ENCODE measurements around the gene TRIML2.
"Not testable (repeated sequence)": the region's sequence is repeated elsewhere in the genome, so short reads cannot be mapped to it uniquely, and the experiment has no call there.

Gene TRIML2

DNA sequence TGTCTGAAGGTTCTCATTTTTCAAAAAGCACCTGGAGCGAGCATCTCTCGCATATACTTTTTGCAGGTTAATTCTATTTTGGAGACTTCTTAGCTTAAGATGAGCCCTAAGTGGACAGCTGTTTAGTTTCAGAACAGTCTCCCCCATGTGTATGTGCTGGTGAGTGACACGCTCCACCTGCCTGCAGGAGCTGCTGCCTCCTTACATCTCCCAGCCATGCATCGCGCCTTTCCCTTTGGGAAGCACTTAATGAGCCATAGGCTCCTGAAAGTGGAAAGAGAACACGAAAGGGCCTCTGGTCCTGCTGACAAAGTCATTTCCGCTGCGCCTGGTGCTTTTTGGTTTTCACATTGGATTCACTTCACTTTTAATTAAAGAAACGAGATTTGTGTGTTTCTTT is 56.1 kb downstream of the TRIML2 start:
- TF ChIP-seq ZNF8 (CRISPR knock-in tag; IDR thresholded peaks at IDR 0.05), result no peak
- no peak for TF ChIP-seq TCF4 (CRISPR knock-in tag; IDR thresholded peaks at IDR 0.05; ENCODE audit: borderline replicate concordance)
- no peak for TF ChIP-seq ZFP30 (CRISPR knock-in tag; IDR thresholded peaks at IDR 0.05)
- no peak for TF ChIP-seq RARB (CRISPR knock-in tag; IDR thresholded peaks at IDR 0.05)
- TF ChIP-seq SNAI2 (CRISPR knock-in tag; IDR thresholded peaks at IDR 0.05), result no peak
- TF ChIP-seq ISL1 (CRISPR knock-in tag; IDR thresholded peaks at IDR 0.05), result no peak
- TF ChIP-seq ZNF70 (CRISPR knock-in tag; IDR thresholded peaks at IDR 0.05), result no peak
- no peak for TF ChIP-seq TSHZ2 (CRISPR knock-in tag; IDR thresholded peaks at IDR 0.05)
- TF ChIP-seq GLIS3 (CRISPR knock-in tag; IDR thresholded peaks at IDR 0.05), result no peak
- no peak for TF ChIP-seq CSRNP3 (CRISPR knock-in tag; IDR thresholded peaks at IDR 0.05)
- TF ChIP-seq, protein P1, sequence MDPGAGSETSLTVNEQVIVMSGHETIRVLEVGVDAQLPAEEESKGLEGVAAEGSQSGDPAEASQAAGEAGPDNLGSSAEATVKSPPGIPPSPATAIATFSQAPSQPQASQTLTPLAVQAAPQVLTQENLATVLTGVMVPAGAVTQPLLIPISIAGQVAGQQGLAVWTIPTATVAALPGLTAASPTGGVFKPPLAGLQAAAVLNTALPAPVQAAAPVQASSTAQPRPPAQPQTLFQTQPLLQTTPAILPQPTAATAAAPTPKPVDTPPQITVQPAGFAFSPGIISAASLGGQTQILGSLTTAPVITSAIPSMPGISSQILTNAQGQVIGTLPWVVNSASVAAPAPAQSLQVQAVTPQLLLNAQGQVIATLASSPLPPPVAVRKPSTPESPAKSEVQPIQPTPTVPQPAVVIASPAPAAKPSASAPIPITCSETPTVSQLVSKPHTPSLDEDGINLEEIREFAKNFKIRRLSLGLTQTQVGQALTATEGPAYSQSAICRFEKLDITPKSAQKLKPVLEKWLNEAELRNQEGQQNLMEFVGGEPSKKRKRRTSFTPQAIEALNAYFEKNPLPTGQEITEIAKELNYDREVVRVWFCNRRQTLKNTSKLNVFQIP (CRISPR knock-in tag; IDR thresholded peaks at IDR 0.05; ENCODE audit: borderline replicate concordance, low read depth), result no peak
- TF ChIP-seq PATZ1 (CRISPR knock-in tag; IDR thresholded peaks at IDR 0.05; ENCODE audit: borderline replicate concordance), result no peak
- TF ChIP-seq OSR1 (CRISPR knock-in tag; IDR thresholded peaks at IDR 0.05), result no peak
- TF ChIP-seq ZFP3 (CRISPR knock-in tag; IDR thresholded peaks at IDR 0.05), result no peak
- no peak for TF ChIP-seq CSDC2 (CRISPR knock-in tag; IDR thresholded peaks at IDR 0.05)
- TF ChIP-seq ZNF565 (CRISPR knock-in tag; conservative IDR thresholded peaks at IDR 0.05; ENCODE audit: low read depth), result no peak
- no peak for TF ChIP-seq ESRRG (CRISPR knock-in tag; IDR thresholded peaks at IDR 0.05)
- TF ChIP-seq, protein P2, sequence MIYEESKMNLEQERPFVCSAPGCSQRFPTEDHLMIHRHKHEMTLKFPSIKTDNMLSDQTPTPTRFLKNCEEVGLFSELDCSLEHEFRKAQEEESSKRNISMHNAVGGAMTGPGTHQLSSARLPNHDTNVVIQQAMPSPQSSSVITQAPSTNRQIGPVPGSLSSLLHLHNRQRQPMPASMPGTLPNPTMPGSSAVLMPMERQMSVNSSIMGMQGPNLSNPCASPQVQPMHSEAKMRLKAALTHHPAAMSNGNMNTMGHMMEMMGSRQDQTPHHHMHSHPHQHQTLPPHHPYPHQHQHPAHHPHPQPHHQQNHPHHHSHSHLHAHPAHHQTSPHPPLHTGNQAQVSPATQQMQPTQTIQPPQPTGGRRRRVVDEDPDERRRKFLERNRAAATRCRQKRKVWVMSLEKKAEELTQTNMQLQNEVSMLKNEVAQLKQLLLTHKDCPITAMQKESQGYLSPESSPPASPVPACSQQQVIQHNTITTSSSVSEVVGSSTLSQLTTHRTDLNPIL (CRISPR knock-in tag; IDR thresholded peaks at IDR 0.05; ENCODE audit: low read depth), result no peak
- TF ChIP-seq ZC3H10 (CRISPR knock-in tag; IDR thresholded peaks at IDR 0.05), result no peak
- ATAC-seq, result no peak

- ATAC-seq, result no peak
These were observed 62.7 kb downstream of the TRIML2 start for GRCh38 chr4:188046657-188047056.

DNA sequence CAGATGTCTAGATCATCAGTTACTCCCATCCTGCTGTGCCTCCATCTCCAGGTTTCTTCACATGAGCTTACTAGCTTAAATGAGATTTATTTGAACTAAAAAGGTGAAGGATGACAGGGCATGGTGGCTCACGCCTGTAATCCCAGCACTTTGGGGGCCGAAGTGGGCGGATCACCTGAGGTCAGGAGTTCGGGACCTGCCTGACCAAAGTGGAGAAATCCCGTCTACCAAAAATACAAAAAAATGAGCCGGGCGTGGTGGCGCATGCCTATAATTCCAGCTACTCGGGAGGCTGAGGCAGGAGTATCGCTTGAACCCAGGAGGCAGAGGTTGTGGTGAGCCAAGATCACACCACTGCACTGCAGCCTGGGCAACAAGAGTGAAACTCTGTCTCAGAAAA is 63.9 kb downstream of the TRIML2 start:
- not testable (repeated sequence) for ATAC-seq

More at GRCh38 chr4:188046657-188047056, 62.7 kb downstream of the TRIML2 start:
- no peak for TF ChIP-seq ISL1 (CRISPR knock-in tag; IDR thresholded peaks at IDR 0.05)
- TF ChIP-seq OSR1 (CRISPR knock-in tag; IDR thresholded peaks at IDR 0.05), result no peak
- TF ChIP-seq TOX (CRISPR knock-in tag; IDR thresholded peaks at IDR 0.05; ENCODE audit: borderline replicate concordance), result no peak
- no peak for TF ChIP-seq TCF4 (CRISPR knock-in tag; IDR thresholded peaks at IDR 0.05; ENCODE audit: borderline replicate concordance)
- no peak for TF ChIP-seq ARNTL (CRISPR knock-in tag; IDR thresholded peaks at IDR 0.05; ENCODE audit: borderline replicate concordance, low read depth)
- TF ChIP-seq ESRRG (CRISPR knock-in tag; IDR thresholded peaks at IDR 0.05), result no peak
- no peak for TF ChIP-seq ZNF70 (CRISPR knock-in tag; IDR thresholded peaks at IDR 0.05)
- TF ChIP-seq PPARA (CRISPR knock-in tag; IDR thresholded peaks at IDR 0.05; ENCODE audit: borderline replicate concordance), result no peak
